ENCODE data around the gene ARID1B. TPM values are rescaled to one million over a fixed set of nuclear protein-coding genes. Genes with fewer than 3 reads are reported as not detected.

Gene ARID1B
- total RNA-seq, 2 donors from 2014 or later = 65.1 to 99.4 TPM

DNA sequence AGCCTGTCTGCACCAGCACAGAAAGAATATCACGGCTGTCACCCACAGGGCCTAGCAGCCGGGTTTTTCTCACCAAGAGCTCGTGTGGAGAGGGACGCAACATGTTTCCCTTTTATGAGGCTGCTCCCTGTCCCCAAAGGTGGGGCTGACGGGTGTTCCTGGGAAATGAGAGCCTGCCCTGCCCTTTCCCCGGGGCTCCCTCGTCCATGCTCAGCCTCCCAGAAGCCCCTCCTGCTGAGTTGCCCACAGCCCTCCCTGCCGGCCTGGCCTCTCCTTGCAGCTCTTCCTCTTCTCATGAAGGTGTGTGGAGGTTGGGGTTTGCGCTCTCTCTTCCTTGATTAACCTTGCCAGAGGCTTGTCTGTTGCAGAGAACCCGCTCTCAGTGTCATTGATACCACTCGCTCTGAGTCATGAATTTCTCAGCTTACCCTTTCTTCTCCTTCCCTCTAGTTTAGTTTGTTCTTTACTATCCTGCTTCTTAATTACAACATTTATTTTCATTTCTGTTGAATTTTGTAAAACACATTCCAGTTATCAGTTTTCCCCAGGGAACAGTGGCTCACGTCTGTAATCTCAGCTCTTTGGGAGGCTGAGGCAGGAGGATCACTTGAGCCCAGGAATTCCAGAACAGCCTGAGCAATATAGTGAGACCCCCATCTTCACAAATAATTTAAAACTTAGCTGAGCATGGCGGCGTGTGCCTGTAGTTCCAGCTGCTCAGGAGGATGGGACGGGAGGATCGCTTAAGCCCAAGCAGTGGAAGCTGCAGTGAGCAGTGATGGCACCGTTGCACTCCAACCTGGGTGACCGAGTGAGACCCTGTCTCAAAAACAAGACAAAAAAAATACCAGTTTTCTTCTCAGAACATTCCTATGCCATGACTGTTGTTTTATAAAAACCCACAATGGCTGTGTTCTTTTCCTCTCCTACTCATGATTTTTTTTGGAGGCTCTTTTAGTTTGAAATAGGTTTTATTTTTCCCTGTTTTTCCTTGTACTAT lies 442.3 kb downstream of the ARID1B start:
- no peaks in the 10 kb centered on the region for H3K27me3 ChIP-seq (replicated peaks; ENCODE audit: insufficient read depth)
- H3K36me3 ChIP-seq = no peaks in the 10 kb centered on the region
- TF ChIP-seq POLR2A (IDR thresholded peaks at IDR 0.05) (no peak), POLR2AphosphoS5 (IDR thresholded peaks at IDR 0.05) (no peak)
- TF ChIP-seq, protein P1, sequence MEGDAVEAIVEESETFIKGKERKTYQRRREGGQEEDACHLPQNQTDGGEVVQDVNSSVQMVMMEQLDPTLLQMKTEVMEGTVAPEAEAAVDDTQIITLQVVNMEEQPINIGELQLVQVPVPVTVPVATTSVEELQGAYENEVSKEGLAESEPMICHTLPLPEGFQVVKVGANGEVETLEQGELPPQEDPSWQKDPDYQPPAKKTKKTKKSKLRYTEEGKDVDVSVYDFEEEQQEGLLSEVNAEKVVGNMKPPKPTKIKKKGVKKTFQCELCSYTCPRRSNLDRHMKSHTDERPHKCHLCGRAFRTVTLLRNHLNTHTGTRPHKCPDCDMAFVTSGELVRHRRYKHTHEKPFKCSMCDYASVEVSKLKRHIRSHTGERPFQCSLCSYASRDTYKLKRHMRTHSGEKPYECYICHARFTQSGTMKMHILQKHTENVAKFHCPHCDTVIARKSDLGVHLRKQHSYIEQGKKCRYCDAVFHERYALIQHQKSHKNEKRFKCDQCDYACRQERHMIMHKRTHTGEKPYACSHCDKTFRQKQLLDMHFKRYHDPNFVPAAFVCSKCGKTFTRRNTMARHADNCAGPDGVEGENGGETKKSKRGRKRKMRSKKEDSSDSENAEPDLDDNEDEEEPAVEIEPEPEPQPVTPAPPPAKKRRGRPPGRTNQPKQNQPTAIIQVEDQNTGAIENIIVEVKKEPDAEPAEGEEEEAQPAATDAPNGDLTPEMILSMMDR (IDR thresholded peaks at IDR 0.05) = no peak
- H3K27ac ChIP-seq = no peak overlapping the region
- no peaks in the 10 kb centered on the region for H3K9me3 ChIP-seq
- no peak for DNase-seq (ENCODE audit: low spot score)
- no peak overlapping the region for H3K4me3 ChIP-seq
- intact Hi-C loops (cut with DNase I) = no loop called here
- H3K4me1 ChIP-seq (replicated peaks) = peaks cover 10% of the 10 kb centered on the region
- WGBS = 81% methylated on average over 18 of the region's 18 CpGs

DNA sequence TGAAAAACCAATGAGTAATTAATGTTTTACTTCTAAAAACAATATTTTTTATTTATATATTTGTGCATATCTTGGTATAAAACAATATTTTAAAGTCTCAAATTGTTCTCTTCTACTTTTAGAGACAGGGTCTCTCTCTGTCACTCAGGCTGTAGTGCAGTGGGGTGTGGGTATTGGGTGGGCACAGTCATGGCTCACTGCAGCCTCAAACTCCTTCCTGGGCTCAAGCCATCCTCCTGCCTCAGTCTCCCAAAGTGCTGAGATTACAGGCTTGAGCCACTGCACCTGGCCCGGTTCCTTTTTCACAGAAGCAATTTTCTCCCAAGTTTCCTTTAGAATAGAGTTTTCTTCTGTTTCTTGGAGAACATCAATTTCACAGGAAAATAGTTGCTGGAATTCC lies 443.3 kb downstream of the ARID1B start:
- H3K27ac ChIP-seq = no peak overlapping the region
- intact Hi-C loops (cut with DNase I) = no loop called here
- 78% methylated on average over 1 of the region's 1 CpG for WGBS
- no peaks in the 10 kb centered on the region for H3K9me3 ChIP-seq
- peaks cover 10% of the 10 kb centered on the region for H3K4me1 ChIP-seq (replicated peaks)
- TF ChIP-seq POLR2AphosphoS5 (IDR thresholded peaks at IDR 0.05) = no peak
- peak overlapping the region in 1 of 2 donors; percentile 20 for H3K4me3 ChIP-seq
- DNase-seq (ENCODE audit: low spot score) = no peak
- H3K36me3 ChIP-seq = no peaks in the 10 kb centered on the region
- no peaks in the 10 kb centered on the region for H3K27me3 ChIP-seq (replicated peaks; ENCODE audit: insufficient read depth)

DNA sequence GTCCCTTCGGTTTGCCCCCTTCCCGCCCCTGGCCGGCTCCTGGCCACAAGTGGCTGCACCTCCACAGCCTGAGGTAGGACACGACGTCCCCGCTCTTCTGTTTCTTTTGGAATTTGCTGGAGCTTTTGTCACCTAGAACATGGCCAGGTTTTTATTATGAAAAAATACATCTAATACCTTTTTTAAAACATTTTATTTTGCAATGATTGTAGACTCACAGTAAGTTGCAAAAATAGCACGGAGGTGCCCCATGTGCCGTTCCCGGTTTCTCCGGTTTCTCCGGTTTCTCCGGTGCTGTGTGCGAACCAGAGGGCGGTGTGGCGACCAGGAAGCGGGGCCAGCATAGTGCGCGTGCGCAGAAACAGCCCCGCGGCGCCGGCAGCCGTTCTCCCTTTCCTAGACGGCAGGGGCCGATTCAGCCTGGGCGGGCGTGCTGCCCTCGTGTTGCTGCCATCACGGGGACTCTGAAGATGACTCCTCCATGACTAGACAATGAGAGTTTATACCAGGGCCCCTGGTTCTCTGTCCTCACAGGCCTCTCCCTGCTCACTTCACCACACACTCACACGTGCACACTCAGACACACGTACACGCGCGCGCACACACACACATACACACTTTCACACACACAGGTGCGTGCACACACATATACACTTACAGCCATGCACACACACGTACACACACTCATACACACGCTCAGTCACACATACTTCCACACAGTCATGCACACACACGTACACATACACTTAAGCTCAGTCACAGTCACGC lies 444.1 kb downstream of the ARID1B start:
- intact Hi-C loops (cut with DNase I) = no loop called here
- DNase-seq (ENCODE audit: low spot score) = peak; percentile 92

DNA sequence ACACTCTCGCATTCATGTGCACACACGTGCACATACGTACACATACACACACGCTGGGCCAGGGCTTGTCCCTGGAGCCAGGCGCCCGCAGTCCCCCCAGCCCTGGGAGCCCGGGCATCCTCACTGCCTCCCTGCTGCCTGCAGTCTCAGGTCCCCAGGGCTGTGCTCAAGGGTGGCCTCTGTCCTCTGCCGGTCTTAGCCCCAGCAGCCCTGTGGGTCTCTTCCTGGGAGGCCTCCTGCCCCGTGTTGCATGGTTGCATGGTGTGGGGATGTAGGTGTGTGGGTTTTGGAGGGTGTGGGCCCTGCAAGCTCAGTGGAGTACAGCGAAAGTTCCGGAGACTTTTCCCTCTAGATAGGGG lies 444.6 kb downstream of the ARID1B start:
- TF ChIP-seq, protein P1 (IDR thresholded peaks at IDR 0.05) = no peak
- no peak for DNase-seq (ENCODE audit: low spot score)
- Histone ChIP-seq H3K4me3 (no peak overlapping the region), H3K36me3 (no peaks in the 10 kb centered on the region), H3K27ac (no peak overlapping the region), H3K9me3 (no peaks in the 10 kb centered on the region), H3K27me3 (replicated peaks; ENCODE audit: insufficient read depth) (no peaks in the 10 kb centered on the region), H3K4me1 (replicated peaks) (peaks cover 10% of the 10 kb centered on the region)
- intact Hi-C loops (cut with DNase I) = no loop called here
- WGBS = 91% methylated on average over 11 of the region's 11 CpGs

More for the DNA sequence above, 444.1 kb downstream of the ARID1B start:
- Histone ChIP-seq H3K27me3 (replicated peaks; ENCODE audit: insufficient read depth) (no peaks in the 10 kb centered on the region), H3K27ac (peak overlapping the region in 1 of 2 donors; percentile 55), H3K9me3 (no peaks in the 10 kb centered on the region), H3K4me3 (peak overlapping the region; percentile 4 to 20), H3K4me1 (replicated peaks) (peaks cover 10% of the 10 kb centered on the region), H3K36me3 (no peaks in the 10 kb centered on the region)
- WGBS = 24% methylated on average over 40 of the region's 41 CpGs
- peak; percentile 20 for TF ChIP-seq POLR2A (IDR thresholded peaks at IDR 0.05)
- peak; percentile 93 for TF ChIP-seq POLR2AphosphoS5 (IDR thresholded peaks at IDR 0.05)
- TF ChIP-seq, protein P1 (IDR thresholded peaks at IDR 0.05) = peak in 2 of 4 experiments; percentile 35 to 38

DNA sequence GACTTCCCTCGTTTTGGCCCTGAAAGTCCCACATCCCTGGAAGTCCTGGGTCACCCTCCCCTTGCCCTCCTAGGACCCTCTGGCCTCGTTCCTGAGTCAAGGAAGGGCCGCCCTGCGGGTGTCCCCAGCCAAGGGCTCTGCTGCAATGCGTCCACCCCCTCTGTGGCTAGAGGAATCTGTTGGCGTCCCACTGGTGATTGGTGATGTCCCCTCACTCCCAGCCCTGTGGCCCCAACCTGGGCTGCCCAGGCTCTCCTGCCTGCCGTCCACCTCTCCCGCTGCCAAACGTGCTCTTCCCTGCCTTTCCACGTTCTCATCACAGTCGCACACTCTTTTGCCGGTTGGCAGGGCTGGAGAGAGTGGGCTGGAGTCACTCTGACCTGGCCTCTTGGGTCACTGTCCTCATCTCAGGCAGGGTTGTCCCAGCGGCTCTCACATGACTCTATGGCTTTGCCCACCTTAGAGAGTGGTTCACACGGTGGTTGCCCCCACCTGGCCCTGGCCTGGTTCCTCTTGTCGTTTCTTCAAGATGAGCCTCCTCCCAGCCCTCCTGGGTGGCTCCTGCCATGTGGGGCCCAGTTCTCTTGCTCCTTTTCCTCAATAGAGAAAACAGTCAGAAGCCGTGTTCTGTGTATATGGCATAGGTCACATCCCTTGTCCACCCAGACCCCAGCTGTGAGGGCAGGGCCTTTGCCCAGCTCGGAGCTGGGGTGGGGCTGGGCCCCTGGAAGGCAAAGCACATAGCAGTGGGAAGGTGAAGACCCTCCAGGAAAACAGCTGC lies 445.2 kb downstream of the ARID1B start:
- DNase-seq (ENCODE audit: low spot score) = no peak
- intact Hi-C loops (cut with DNase I) = no loop called here
- Histone ChIP-seq H3K27me3 (replicated peaks; ENCODE audit: insufficient read depth) (no peaks in the 10 kb centered on the region), H3K9me3 (no peaks in the 10 kb centered on the region), H3K4me3 (no peak overlapping the region), H3K27ac (no peak overlapping the region), H3K4me1 (replicated peaks) (peaks cover 10% of the 10 kb centered on the region), H3K36me3 (no peaks in the 10 kb centered on the region)
- TF ChIP-seq, protein P1 (IDR thresholded peaks at IDR 0.05) = no peak
- TF ChIP-seq POLR2A (IDR thresholded peaks at IDR 0.05) (no peak), POLR2AphosphoS5 (IDR thresholded peaks at IDR 0.05) (no peak)
- 91% methylated on average over 17 of the region's 17 CpGs for WGBS

Measured in prostate gland (tissue), 2 donors.